Mesendoderm (in vitro differentiated cells): ENCODE measurements around the gene ZBTB49.

ENCODE experiments used
- DNase-seq: peaks from one replicate; pipeline ENCODE4 v3.0.0; 2013
- H2AK5ac ChIP-seq: 2 replicates; pipeline ENCODE4 v1.6.1; 2013; ENCODE audit warnings: low read length, inconsistent platforms
- H2BK120ac ChIP-seq: 2 replicates; pipeline ENCODE4 v1.6.1; 2013; ENCODE audit warnings: low read depth, mild to moderate bottlenecking, low read length, moderate library complexity, mixed read lengths
- H2BK15ac ChIP-seq: replicated peaks from 2 replicates; pipeline ENCODE4 v1.6.1; 2013; ENCODE audit warnings: low read depth, mild to moderate bottlenecking, moderate library complexity
- H2BK5ac ChIP-seq: 2 replicates; pipeline ENCODE4 v1.6.1; 2013; ENCODE audit warnings: low read length, inconsistent platforms
- H3K18ac ChIP-seq: 2 replicates; pipeline ENCODE4 v1.6.1; 2013; ENCODE audit warnings: mild to moderate bottlenecking, low read length, mixed read lengths
- H3K23ac ChIP-seq: one replicate; pipeline ENCODE4 v1.6.1; 2013; ENCODE audit warnings: low read length
- H3K27ac ChIP-seq: 2 replicates; pipeline ENCODE4 v1.5.1; 2013; ENCODE audit warnings: low read depth, mild to moderate bottlenecking, inconsistent platforms, low read length, moderate library complexity
- H3K27me3 ChIP-seq: 2 replicates; pipeline ENCODE4 v1.6.1; 2013; ENCODE audit warnings: low read length, control low read depth, mild to moderate bottlenecking, inconsistent platforms; ENCODE audit not compliant: insufficient read depth, poor library complexity
- H3K36me3 ChIP-seq: 2 replicates; pipeline ENCODE4 v1.6.1; 2013; ENCODE audit warnings: low read length, inconsistent platforms; ENCODE audit not compliant: control insufficient read depth, insufficient read depth
- H3K4ac ChIP-seq: one replicate; pipeline ENCODE4 v1.6.1; 2013; ENCODE audit warnings: low read depth, mild to moderate bottlenecking, low read length, moderate library complexity
- H3K4me1 ChIP-seq: 2 replicates; pipeline ENCODE4 v1.6.1; 2013; ENCODE audit warnings: low read depth, low read length, inconsistent platforms; ENCODE audit not compliant: control insufficient read depth
- H3K4me2 ChIP-seq: 2 replicates; pipeline ENCODE4 v1.6.1; 2013; ENCODE audit warnings: low read length
- H3K4me3 ChIP-seq: 2 replicates; pipeline ENCODE4 v1.5.1; 2013; ENCODE audit warnings: mild to moderate bottlenecking, low read length
- H3K56ac ChIP-seq: one replicate; pipeline ENCODE4 v1.6.1; 2013; ENCODE audit warnings: low read length
- H3K79me1 ChIP-seq: 2 replicates; pipeline ENCODE4 v1.6.1; 2013; ENCODE audit warnings: low read length, inconsistent platforms
- H3K79me2 ChIP-seq: 2 replicates; pipeline ENCODE4 v1.6.1; 2013; ENCODE audit warnings: mild to moderate bottlenecking, low read length; ENCODE audit not compliant: control insufficient read depth, insufficient read depth
- H3K9ac ChIP-seq: 2 replicates; pipeline ENCODE4 v1.6.1; 2013; ENCODE audit warnings: low read length, inconsistent platforms
- H4K5ac ChIP-seq: one replicate; pipeline ENCODE4 v1.6.1; 2013; ENCODE audit warnings: low read length
- H4K8ac ChIP-seq: one replicate; pipeline ENCODE4 v1.6.1; 2013; ENCODE audit warnings: low read depth, mild to moderate bottlenecking, control low read depth, low read length, moderate library complexity
- WGBS: extraction: QIAGEN DNeasy Blood & Tissue Kit; methylation state at CpG from one replicate; pipeline ENCODE4 v1.1.7; 2013; ENCODE audit warnings: low lambda C conversion rate, missing lambda C conversion rate; ENCODE audit not compliant: insufficient coverage; ENCODE audit errors: extremely low coverage; 5-methylcytosine and 5-hydroxymethylcytosine counted together

The ZBTB49 gene

GRCh38 chr4:4288098-4288497, 2.0 kb upstream of the ZBTB49 start:
- Histone ChIP-seq H2AK5ac (no peak overlapping the region), H4K8ac (no peak overlapping the region), H3K23ac (no peak overlapping the region), H3K4ac (no peak overlapping the region), H3K4me2 (no peak overlapping the region), H3K79me1 (peaks cover 30% of the 10 kb centered on the region), H3K4me3 (no peak overlapping the region), H3K9ac (no peak overlapping the region), H3K79me2 (peaks cover 34% of the 10 kb centered on the region), H3K27ac (no peak overlapping the region), H3K36me3 (peaks cover 8% of the 10 kb centered on the region), H3K4me1 (peaks cover 4% of the 10 kb centered on the region), H2BK120ac (no peak overlapping the region), H3K56ac (no peak overlapping the region), H3K27me3 (no peaks in the 10 kb centered on the region), H2BK15ac (no peak overlapping the region), H3K18ac (no peak overlapping the region), H4K5ac (no peak overlapping the region), H2BK5ac (no peak overlapping the region)
- DNase-seq, result no peak

GRCh38 chr4:4289055-4289454, 996 bp upstream of the ZBTB49 start:
- Histone ChIP-seq H3K18ac (no peak overlapping the region), H3K9ac (peak overlapping the region; percentile 84), H4K5ac (no peak overlapping the region), H2BK15ac (no peak overlapping the region), H3K79me1 (peaks cover 36% of the 10 kb centered on the region), H3K23ac (peak overlapping the region; percentile 7), H2BK5ac (no peak overlapping the region), H3K79me2 (peaks cover 34% of the 10 kb centered on the region), H2BK120ac (no peak overlapping the region), H3K36me3 (peaks cover 8% of the 10 kb centered on the region), H3K4me2 (peak overlapping the region; percentile 83), H4K8ac (no peak overlapping the region), H2AK5ac (no peak overlapping the region), H3K4ac (no peak overlapping the region), H3K27me3 (no peaks in the 10 kb centered on the region), H3K4me3 (peak overlapping the region; percentile 75), H3K56ac (peak overlapping the region; percentile 91), H3K4me1 (peaks cover 4% of the 10 kb centered on the region), H3K27ac (no peak overlapping the region)
- DNase-seq, result no peak
- no CpG with 5 or more reads among the region's 3 CpGs for WGBS

GRCh38 chr4:4289597-4289940, 482 bp upstream of the ZBTB49 start:
- H3K4me3 ChIP-seq, result peak overlapping the region; percentile 75
- WGBS, result no CpG with 5 or more reads among the region's 10 CpGs
- H3K4me2 ChIP-seq, result peak overlapping the region; percentile 83
- no peak overlapping the region for H2BK15ac ChIP-seq
- DNase-seq, result peak; percentile 16
- H3K56ac ChIP-seq, result peak overlapping the region; percentile 91
- peaks cover 8% of the 10 kb centered on the region for H3K36me3 ChIP-seq
- H3K18ac ChIP-seq, result no peak overlapping the region
- H3K79me1 ChIP-seq, result peaks cover 36% of the 10 kb centered on the region
- no peak overlapping the region for H3K4ac ChIP-seq
- H3K27me3 ChIP-seq, result no peaks in the 10 kb centered on the region
- H2AK5ac ChIP-seq, result no peak overlapping the region
- no peak overlapping the region for H4K5ac ChIP-seq
- peaks cover 34% of the 10 kb centered on the region for H3K79me2 ChIP-seq
- H3K9ac ChIP-seq, result peak overlapping the region; percentile 84
- H3K27ac ChIP-seq, result no peak overlapping the region
- H3K4me1 ChIP-seq, result peaks cover 4% of the 10 kb centered on the region
- H2BK120ac ChIP-seq, result no peak overlapping the region
- H4K8ac ChIP-seq, result no peak overlapping the region
- no peak overlapping the region for H3K23ac ChIP-seq
- H2BK5ac ChIP-seq, result no peak overlapping the region

GRCh38 chr4:4293279-4293678, 3.2 kb downstream of the ZBTB49 start:
- no peak overlapping the region for H3K9ac ChIP-seq
- WGBS, result no CpG with 5 or more reads among the region's 3 CpGs
- no peak overlapping the region for H3K4me2 ChIP-seq
- no peak overlapping the region for H4K8ac ChIP-seq
- H3K4ac ChIP-seq, result no peak overlapping the region
- H2BK5ac ChIP-seq, result no peak overlapping the region
- peaks cover 29% of the 10 kb centered on the region for H3K79me1 ChIP-seq
- no peak overlapping the region for H2AK5ac ChIP-seq
- H2BK120ac ChIP-seq, result no peak overlapping the region
- no peaks in the 10 kb centered on the region for H3K36me3 ChIP-seq
- no peaks in the 10 kb centered on the region for H3K27me3 ChIP-seq
- no peak overlapping the region for H3K4me3 ChIP-seq
- H4K5ac ChIP-seq, result no peak overlapping the region
- H3K79me2 ChIP-seq, result peaks cover 19% of the 10 kb centered on the region
- DNase-seq, result no peak
- H3K56ac ChIP-seq, result no peak overlapping the region
- no peak overlapping the region for H3K27ac ChIP-seq
- H3K18ac ChIP-seq, result no peak overlapping the region
- H3K23ac ChIP-seq, result no peak overlapping the region
- H2BK15ac ChIP-seq, result no peak overlapping the region
- peaks cover 4% of the 10 kb centered on the region for H3K4me1 ChIP-seq

GRCh38 chr4:4296283-4296846, 6.3 kb downstream of the ZBTB49 start:
- Histone ChIP-seq H3K4ac (no peak overlapping the region), H3K23ac (no peak overlapping the region), H4K5ac (no peak overlapping the region), H3K4me2 (no peak overlapping the region), H3K56ac (no peak overlapping the region), H2BK15ac (no peak overlapping the region), H3K79me1 (peaks cover 21% of the 10 kb centered on the region), H2BK5ac (no peak overlapping the region), H3K4me1 (no peaks in the 10 kb centered on the region), H3K18ac (no peak overlapping the region), H2BK120ac (no peak overlapping the region), H3K79me2 (peaks cover 1% of the 10 kb centered on the region), H3K36me3 (no peaks in the 10 kb centered on the region), H3K4me3 (no peak overlapping the region), H4K8ac (no peak overlapping the region), H2AK5ac (no peak overlapping the region), H3K9ac (no peak overlapping the region), H3K27ac (no peak overlapping the region), H3K27me3 (no peaks in the 10 kb centered on the region)
- DNase-seq, result no peak
- WGBS, result no CpG with 5 or more reads among the region's 5 CpGs

- no peak overlapping the region for H3K4me2 ChIP-seq
- no peak overlapping the region for H2BK5ac ChIP-seq
- H3K56ac ChIP-seq, result no peak overlapping the region
- no peak overlapping the region for H3K4ac ChIP-seq
- H3K79me2 ChIP-seq, result peaks cover 1% of the 10 kb centered on the region
- H4K8ac ChIP-seq, result no peak overlapping the region
- no peaks in the 10 kb centered on the region for H3K27me3 ChIP-seq
- no peak overlapping the region for H3K18ac ChIP-seq
- WGBS, result no CpG with 5 or more reads among the region's 3 CpGs
- H3K9ac ChIP-seq, result no peak overlapping the region
- H3K27ac ChIP-seq, result no peak overlapping the region
- peaks cover 3% of the 10 kb centered on the region for H3K36me3 ChIP-seq
- no peak for DNase-seq
- no peak overlapping the region for H3K23ac ChIP-seq
- no peak overlapping the region for H2AK5ac ChIP-seq
- H3K4me3 ChIP-seq, result no peak overlapping the region
- H3K4me1 ChIP-seq, result no peaks in the 10 kb centered on the region
- H4K5ac ChIP-seq, result no peak overlapping the region
- H2BK120ac ChIP-seq, result no peak overlapping the region
- H3K79me1 ChIP-seq, result peaks cover 13% of the 10 kb centered on the region
- no peak overlapping the region for H2BK15ac ChIP-seq
Observed at GRCh38 chr4:4299006-4299405, 9.0 kb downstream of the ZBTB49 start.
